Measurements from ENCODE around the gene PRG2.
A peak's percentile ranks its signal among the peaks of the same experiment; 100 is the strongest.
"Not testable (repeated sequence)": the region's sequence is repeated elsewhere in the genome, so short reads cannot be mapped to it uniquely, and the experiment has no call there.

The PRG2 gene

DNA sequence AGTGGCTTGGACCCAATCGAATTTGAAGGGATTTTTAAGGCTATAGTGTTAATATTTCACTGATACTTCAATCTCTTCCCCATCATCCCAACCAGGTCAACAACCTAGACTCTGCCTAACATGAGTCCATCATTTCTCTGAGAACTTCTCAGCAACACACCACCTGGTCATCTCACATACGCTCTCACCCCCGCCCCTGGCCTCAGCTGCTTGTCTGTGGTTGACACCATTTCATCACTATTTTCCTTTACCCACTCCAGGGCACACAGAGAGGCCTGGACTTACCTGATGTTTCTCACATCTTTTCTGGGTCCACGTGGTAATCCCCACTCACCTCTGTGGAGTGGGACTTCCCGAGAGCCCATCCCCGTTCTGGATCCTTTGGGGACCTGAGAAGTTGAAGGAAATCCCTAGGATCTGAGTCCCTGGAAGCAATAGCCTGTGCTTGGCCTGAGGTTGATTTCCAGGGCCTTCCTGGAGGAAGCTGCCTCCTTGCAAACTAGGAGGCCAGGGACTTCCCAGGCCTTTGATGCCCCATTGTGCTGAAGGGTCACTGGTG, 49.1 kb downstream of the PRG2 start:
- Histone ChIP-seq H3K9ac (ENCODE audit: low read length in 5 of 5) (no peak overlapping the region), H3K9me3 (ENCODE audit: control insufficient read depth in 5 of 5, low read length in 5 of 5) (no peaks in the 10 kb centered on the region), H3K4me1 (ENCODE audit: control insufficient read depth in 5 of 5, insufficient read depth in 5 of 5, low read length in 5 of 5) (peaks cover 0 to 2% (median 2%) of the 10 kb centered on the region in 5 donors), H3K36me3 (ENCODE audit: control insufficient read depth in 5 of 5, insufficient read depth in 5 of 5, low read length in 5 of 5) (no peaks in the 10 kb centered on the region), H3K4me3 (ENCODE audit: low read depth in 1 of 5, low read length in 5 of 5) (no peak overlapping the region), H3K27me3 (ENCODE audit: control insufficient read depth in 5 of 5, insufficient read depth in 4 of 5, low read length in 5 of 5) (no peaks in the 10 kb centered on the region), H3K27ac (ENCODE audit: low read depth, low read length) (no peak overlapping the region)

DNA sequence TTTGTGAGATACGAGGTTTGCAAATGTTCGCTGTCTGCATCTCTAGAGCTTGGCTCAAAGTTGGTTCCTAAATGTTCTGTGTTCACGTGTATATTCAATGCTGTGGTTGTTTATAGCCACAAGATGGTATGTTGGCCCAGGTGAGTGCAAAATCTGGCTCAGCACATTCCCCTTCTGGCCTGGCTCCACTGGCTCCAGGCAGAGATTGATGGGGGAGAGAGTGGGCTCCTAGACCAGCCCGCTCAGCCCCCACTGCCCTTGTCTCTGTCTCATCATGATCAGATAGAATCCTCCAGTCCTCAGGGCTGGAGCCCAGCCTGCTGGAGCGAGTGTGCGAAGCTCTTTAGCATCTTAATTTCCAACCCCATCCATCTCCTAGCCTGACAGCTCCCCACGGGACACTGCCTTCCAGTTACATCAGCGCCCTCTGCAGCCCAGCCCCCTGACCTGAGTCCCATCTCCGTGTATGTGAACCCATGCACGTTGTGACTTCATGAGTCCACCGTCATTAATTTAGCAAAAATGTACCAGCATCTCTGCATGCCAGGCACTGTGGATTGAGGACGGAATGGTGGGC, 50.3 kb downstream of the PRG2 start:
- Histone ChIP-seq H3K27ac (ENCODE audit: low read depth, low read length) (no peak overlapping the region), H3K9ac (ENCODE audit: low read length in 5 of 5) (no peak overlapping the region), H3K4me1 (ENCODE audit: control insufficient read depth in 5 of 5, insufficient read depth in 5 of 5, low read length in 5 of 5) (peaks cover 4 to 10% (median 8%) of the 10 kb centered on the region in 5 donors), H3K4me3 (ENCODE audit: low read depth in 1 of 5, low read length in 5 of 5) (no peak overlapping the region), H3K9me3 (ENCODE audit: control insufficient read depth in 5 of 5, low read length in 5 of 5) (no peaks in the 10 kb centered on the region), H3K27me3 (ENCODE audit: control insufficient read depth in 5 of 5, insufficient read depth in 4 of 5, low read length in 5 of 5) (no peaks in the 10 kb centered on the region), H3K36me3 (ENCODE audit: control insufficient read depth in 5 of 5, insufficient read depth in 5 of 5, low read length in 5 of 5) (no peaks in the 10 kb centered on the region)

DNA sequence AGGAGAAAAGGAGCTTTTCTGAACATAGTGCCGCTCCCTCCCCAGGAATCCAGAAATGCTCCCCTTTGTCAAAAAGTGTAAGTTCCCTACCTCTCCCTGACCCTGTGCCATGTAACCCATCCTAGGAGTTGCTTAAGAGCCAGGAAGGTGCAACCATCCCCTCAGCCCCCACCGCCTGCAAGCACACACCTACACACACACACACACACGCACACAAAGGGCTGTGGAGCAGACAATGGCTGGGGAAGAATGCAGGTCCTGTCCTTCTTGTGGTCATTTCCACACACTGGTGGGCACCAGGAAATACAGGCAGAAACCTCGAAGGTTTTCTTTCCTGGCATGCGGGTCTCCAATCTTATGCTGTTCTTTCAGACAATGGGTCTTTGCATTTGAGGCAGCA, 51.1 kb downstream of the PRG2 start:
- Histone ChIP-seq H3K27me3 (ENCODE audit: control insufficient read depth in 5 of 5, insufficient read depth in 4 of 5, low read length in 5 of 5) (no peaks in the 10 kb centered on the region), H3K9ac (ENCODE audit: low read length in 5 of 5) (no peak overlapping the region), H3K9me3 (ENCODE audit: control insufficient read depth in 5 of 5, low read length in 5 of 5) (no peaks in the 10 kb centered on the region), H3K4me1 (ENCODE audit: control insufficient read depth in 5 of 5, insufficient read depth in 5 of 5, low read length in 5 of 5) (peaks cover 7 to 18% (median 16%) of the 10 kb centered on the region in 5 donors), H3K27ac (ENCODE audit: low read depth, low read length) (no peak overlapping the region), H3K4me3 (ENCODE audit: low read depth in 1 of 5, low read length in 5 of 5) (no peak overlapping the region), H3K36me3 (ENCODE audit: control insufficient read depth in 5 of 5, insufficient read depth in 5 of 5, low read length in 5 of 5) (peaks cover 0 to 2% (median 0%) of the 10 kb centered on the region in 5 donors)

DNA sequence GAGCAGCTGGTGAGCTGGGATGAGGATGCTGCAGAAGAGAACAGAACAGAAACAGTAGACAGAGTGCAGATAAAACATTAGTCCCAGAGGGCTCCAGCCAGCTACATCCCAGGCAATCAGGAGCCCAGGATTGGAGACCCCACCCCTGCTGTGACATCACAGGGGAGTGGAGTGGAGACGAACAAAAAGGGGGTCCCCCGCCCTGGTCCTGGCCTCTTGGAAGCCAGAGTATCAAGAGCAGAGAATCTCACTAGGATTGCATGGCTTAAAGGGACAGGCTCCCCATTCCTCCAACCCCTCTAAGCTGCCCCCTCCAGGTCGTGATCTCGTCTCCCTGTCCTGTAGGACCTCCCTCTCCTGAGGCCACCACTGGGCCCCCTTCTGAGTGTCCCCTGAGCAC, 52.3 kb downstream of the PRG2 start, which contains the start of gene P2RX3:
P2RX3 (plus strand) TSS at position 211 of the 400 bp plus-strand sequence. CDS start 199 bp downstream, outside the sequence.
- no peak within 1 kb of the TSS for H3K9ac ChIP-seq (ENCODE audit: low read length in 5 of 5)
- H3K36me3 ChIP-seq (ENCODE audit: control insufficient read depth in 5 of 5, insufficient read depth in 5 of 5, low read length in 5 of 5) = peaks cover 0 to 9% (median 4%) of the 10 kb centered on the region in 5 donors
- H3K4me3 ChIP-seq (ENCODE audit: low read depth in 1 of 5, low read length in 5 of 5) = no peak within 1 kb of the TSS
- no peaks in the 10 kb centered on the region for H3K9me3 ChIP-seq (ENCODE audit: control insufficient read depth in 5 of 5, low read length in 5 of 5)
- peaks cover 7 to 20% (median 20%) of the 10 kb centered on the region in 5 donors for H3K4me1 ChIP-seq (ENCODE audit: control insufficient read depth in 5 of 5, insufficient read depth in 5 of 5, low read length in 5 of 5)
- no peak within 1 kb of the TSS for H3K27ac ChIP-seq (ENCODE audit: low read depth, low read length)
- no peaks in the 10 kb centered on the region for H3K27me3 ChIP-seq (ENCODE audit: control insufficient read depth in 5 of 5, insufficient read depth in 4 of 5, low read length in 5 of 5)

DNA sequence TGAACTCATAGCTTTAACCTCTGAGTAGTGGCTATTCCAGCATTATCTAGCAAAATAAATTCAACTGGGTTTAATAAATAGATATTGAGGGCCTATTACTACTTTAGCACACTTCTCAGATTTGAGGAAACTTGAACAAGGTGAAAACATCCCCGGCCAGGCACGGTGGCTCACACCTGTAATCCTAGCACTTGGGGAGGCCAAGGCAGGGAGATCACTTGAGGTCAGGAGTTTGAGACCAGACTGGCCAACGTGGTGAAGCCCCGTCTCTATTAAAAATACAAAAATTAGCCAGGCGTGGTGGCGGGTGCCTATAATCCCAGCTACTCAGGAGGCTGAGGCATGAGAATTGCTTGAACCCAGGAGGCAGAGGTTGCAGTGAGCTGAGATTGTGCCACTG, 53.6 kb downstream of the PRG2 start:
- peaks cover 0 to 22% (median 17%) of the 10 kb centered on the region in 5 donors for H3K36me3 ChIP-seq (ENCODE audit: control insufficient read depth in 5 of 5, insufficient read depth in 5 of 5, low read length in 5 of 5)
- H3K4me1 ChIP-seq (ENCODE audit: control insufficient read depth in 5 of 5, insufficient read depth in 5 of 5, low read length in 5 of 5) = peaks cover 7 to 20% (median 20%) of the 10 kb centered on the region in 5 donors
- not testable (repeated sequence) for H3K27ac ChIP-seq (ENCODE audit: low read depth, low read length); H3K9me3 ChIP-seq (ENCODE audit: control insufficient read depth in 5 of 5, low read length in 5 of 5); H3K27me3 ChIP-seq (ENCODE audit: control insufficient read depth in 5 of 5, insufficient read depth in 4 of 5, low read length in 5 of 5); H3K4me3 ChIP-seq (ENCODE audit: low read depth in 1 of 5, low read length in 5 of 5)
- peak overlapping the region in 1 of 5 donors; percentile 78 for H3K9ac ChIP-seq (ENCODE audit: low read length in 5 of 5)
